ENCODE results near the gene ARMC9. TPM values are rescaled to one million over a fixed set of nuclear protein-coding genes. Genes with fewer than 3 reads are reported as not detected.

ARMC9 gene
- total RNA-seq, 1 donor from 2014 or later, result 9.0 TPM

DNA sequence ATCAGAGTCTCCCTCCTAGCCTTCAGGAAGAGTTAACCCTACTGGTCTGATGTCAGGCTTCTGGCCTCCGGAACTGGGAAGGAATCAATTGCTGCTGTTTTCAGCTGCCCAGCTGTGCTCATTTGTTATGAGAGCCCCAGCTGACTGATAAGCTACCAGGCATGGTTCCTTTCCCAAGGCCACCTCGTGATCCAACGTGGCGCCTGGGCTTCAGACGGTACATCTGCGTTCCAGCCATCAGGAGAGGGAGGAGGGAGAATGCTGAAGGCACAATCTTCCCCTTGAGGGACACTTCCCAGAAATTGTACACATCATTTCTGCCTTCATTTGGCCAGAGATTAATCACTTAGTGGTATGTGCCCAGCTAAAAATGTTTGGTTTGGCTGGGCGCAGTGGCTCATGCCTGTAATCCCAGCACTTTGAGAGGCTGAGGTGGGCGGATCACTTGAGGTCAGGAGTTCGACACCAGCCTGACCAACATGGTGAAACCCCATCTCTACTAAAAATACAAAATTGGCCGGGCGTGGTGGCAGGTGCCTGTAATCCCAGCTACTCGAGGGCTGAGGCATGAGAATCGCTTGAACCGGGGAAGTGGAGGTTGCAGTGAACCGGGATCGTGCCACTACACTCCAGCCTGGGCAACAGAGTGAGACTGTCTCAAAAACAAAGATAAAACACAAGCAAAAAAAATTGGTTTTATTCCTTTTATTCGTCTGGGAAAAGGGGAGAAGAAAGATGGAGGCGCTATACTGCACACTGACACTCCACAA, 10.5 kb upstream of the ARMC9 start:
- H3K36me3 Mint-ChIP-seq (ENCODE audit: low read depth), result no peaks in the 10 kb centered on the region
- CTCF ChIA-PET, result no interaction called here
- DNase-seq (no peak), ATAC-seq (ENCODE audit: low read depth) (no peak)
- H3K4me1 Mint-ChIP-seq, result peaks cover 3% of the 10 kb centered on the region
- H3K4me3 Mint-ChIP-seq, result no peak overlapping the region
- POLR2A ChIA-PET, result no interaction called here
- H3K27me3 Mint-ChIP-seq, result peaks cover 36% of the 10 kb centered on the region
- H3K27ac Mint-ChIP-seq, result no peak overlapping the region
- no peaks in the 10 kb centered on the region for H3K9me3 Mint-ChIP-seq
- TF ChIP-seq, protein P1, sequence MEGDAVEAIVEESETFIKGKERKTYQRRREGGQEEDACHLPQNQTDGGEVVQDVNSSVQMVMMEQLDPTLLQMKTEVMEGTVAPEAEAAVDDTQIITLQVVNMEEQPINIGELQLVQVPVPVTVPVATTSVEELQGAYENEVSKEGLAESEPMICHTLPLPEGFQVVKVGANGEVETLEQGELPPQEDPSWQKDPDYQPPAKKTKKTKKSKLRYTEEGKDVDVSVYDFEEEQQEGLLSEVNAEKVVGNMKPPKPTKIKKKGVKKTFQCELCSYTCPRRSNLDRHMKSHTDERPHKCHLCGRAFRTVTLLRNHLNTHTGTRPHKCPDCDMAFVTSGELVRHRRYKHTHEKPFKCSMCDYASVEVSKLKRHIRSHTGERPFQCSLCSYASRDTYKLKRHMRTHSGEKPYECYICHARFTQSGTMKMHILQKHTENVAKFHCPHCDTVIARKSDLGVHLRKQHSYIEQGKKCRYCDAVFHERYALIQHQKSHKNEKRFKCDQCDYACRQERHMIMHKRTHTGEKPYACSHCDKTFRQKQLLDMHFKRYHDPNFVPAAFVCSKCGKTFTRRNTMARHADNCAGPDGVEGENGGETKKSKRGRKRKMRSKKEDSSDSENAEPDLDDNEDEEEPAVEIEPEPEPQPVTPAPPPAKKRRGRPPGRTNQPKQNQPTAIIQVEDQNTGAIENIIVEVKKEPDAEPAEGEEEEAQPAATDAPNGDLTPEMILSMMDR (IDR thresholded peaks at IDR 0.05), result no peak
- intact Hi-C loops (cut with micrococcal nuclease), result no loop called here

- DNase-seq, result no peak
- peaks cover 36% of the 10 kb centered on the region for H3K27me3 Mint-ChIP-seq
- POLR2A ChIA-PET, result no interaction called here
These were observed 9.8 kb upstream of the ARMC9 start for GRCh38 chr2:231188506-231189170.

GRCh38 chr2:231189171-231189530, 9.3 kb upstream of the ARMC9 start:
- CTCF ChIA-PET, result no interaction called here
- POLR2A ChIA-PET, result interaction anchor here (0.9 kb wide), 1 partner anchor 9 kb away, joined by 3 read pairs; no protein-coding TSS in a partner anchor
- peaks cover 38% of the 10 kb centered on the region for H3K27me3 Mint-ChIP-seq
- no peak for DNase-seq
- H3K4me3 Mint-ChIP-seq, result no peak overlapping the region
- no peaks in the 10 kb centered on the region for H3K36me3 Mint-ChIP-seq (ENCODE audit: low read depth)
- ATAC-seq (ENCODE audit: low read depth), result no peak
- TF ChIP-seq, protein P1 (IDR thresholded peaks at IDR 0.05), result no peak
- intact Hi-C loops (cut with micrococcal nuclease), result no loop called here
- no peaks in the 10 kb centered on the region for H3K9me3 Mint-ChIP-seq
- H3K4me1 Mint-ChIP-seq, result peaks cover 2% of the 10 kb centered on the region
- H3K27ac Mint-ChIP-seq, result no peak overlapping the region

More at GRCh38 chr2:231188506-231189170, 9.8 kb upstream of the ARMC9 start:
- no peaks in the 10 kb centered on the region for H3K36me3 Mint-ChIP-seq (ENCODE audit: low read depth)
- no peaks in the 10 kb centered on the region for H3K9me3 Mint-ChIP-seq
- CTCF ChIA-PET, result no interaction called here
- intact Hi-C loops (cut with micrococcal nuclease), result no loop called here
- no peak overlapping the region for H3K4me3 Mint-ChIP-seq
- TF ChIP-seq, protein P1 (IDR thresholded peaks at IDR 0.05), result no peak
- peaks cover 2% of the 10 kb centered on the region for H3K4me1 Mint-ChIP-seq
- H3K27ac Mint-ChIP-seq, result no peak overlapping the region
- ATAC-seq (ENCODE audit: low read depth), result no peak

DNA sequence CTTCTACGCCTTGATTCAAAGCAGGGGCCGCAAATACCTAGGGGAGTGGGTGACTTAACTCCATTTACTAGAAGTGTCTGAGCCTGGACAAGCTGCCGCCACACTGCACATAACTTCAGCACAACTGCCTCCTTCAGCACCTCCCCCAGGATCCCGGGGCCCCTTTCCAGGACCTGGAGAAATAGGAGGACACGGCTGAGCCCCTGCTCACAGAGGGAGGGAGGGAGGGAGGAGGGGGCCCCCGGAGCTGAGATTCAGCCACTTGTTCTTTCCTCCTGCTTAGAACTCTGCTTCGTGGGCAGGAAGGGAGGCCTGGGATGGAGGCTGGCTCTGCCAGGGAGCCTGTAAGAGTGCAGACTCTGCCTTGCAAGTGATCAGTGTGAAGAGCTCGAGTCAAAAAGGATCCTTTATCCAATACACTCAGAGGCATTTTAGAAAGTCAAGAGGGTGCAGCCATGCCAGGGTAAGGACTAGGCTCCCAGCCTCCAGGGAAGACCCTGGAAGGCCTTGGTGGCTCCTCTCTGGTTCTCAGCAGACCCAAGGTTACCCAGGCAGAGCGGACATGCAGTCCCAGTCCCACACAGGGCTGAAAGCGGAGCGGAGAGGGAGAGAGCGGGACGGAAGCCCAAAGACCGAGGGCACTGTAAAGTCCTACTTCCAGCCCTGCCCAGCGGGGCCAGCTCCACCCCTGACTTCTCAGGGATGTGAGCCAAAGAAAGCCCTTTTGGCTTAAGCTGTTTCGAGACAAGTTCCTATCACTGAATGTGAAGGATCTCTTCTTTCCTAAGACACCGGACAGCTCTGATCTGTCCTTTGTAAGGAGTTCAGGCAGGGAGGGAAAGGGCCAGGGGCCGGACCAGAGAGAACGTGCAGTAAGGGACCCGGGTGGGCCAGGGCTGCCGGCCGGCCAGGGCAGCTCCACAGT, 8.6 kb upstream of the ARMC9 start:
- no peak overlapping the region for H3K27ac Mint-ChIP-seq
- H3K36me3 Mint-ChIP-seq (ENCODE audit: low read depth), result no peaks in the 10 kb centered on the region
- intact Hi-C loops (cut with micrococcal nuclease), result no loop called here
- no peaks in the 10 kb centered on the region for H3K9me3 Mint-ChIP-seq
- peaks cover 39% of the 10 kb centered on the region for H3K27me3 Mint-ChIP-seq
- ChIA-PET POLR2A (interaction anchor here (0.9 kb wide), 1 partner anchor 10 kb away, joined by 3 read pairs; no protein-coding TSS in a partner anchor), CTCF (interaction anchor here (1.8 kb wide), 1 partner anchor 86 kb away, joined by 5 read pairs; no protein-coding TSS in a partner anchor)
- DNase-seq (no peak), ATAC-seq (ENCODE audit: low read depth) (no peak)
- no peak overlapping the region for H3K4me3 Mint-ChIP-seq
- TF ChIP-seq, protein P1 (IDR thresholded peaks at IDR 0.05), result no peak
- peaks cover 2% of the 10 kb centered on the region for H3K4me1 Mint-ChIP-seq
